IMR-90 (cell line): ENCODE data around the gene TRMT11. TPM values are rescaled to one million over a fixed set of nuclear protein-coding genes. Genes with fewer than 3 reads are reported as not detected.

ENCODE experiments used
- ATAC-seq: fragments of 200-7000 bp; cut with Tn5 transposase; 2 replicates; pipeline ENCODE4 v1.9.1; 2020; ENCODE audit warnings: low read depth, mild to moderate bottlenecking, moderate library complexity
- BruUV-seq: library from RNA; stranded (reverse); fragments of 400-500 nt; replicated peaks from 2 replicates; lab custom pipeline; 2021; lab: Mats Ljungman, UMichigan
- CTCF ChIA-PET: fragments of 300-600 bp; formaldehyde crosslinking; extraction: SDS; loops from one replicate; lab custom pipeline; 2021; ENCODE audit warnings: antibody characterized with exemption; lab: Yijun Ruan, JAX
- POLR2A ChIA-PET: fragments of 300-600 bp; sonication (Branson Sonifier 250); formaldehyde crosslinking; loops from one replicate; lab custom pipeline; 2022; ENCODE audit warnings: antibody characterized with exemption; ENCODE audit not compliant: unreplicated experiment; lab: Charles Lee
- DNase-seq: peaks from one replicate; pipeline ENCODE4 v3.0.0; 2013
- H2AFZ ChIP-seq: replicated peaks from 2 replicates; pipeline ENCODE3; 2013; ENCODE audit warnings: low read length, mild to moderate bottlenecking; ENCODE audit not compliant: poor library complexity
- H2AK5ac ChIP-seq: 2 replicates; pipeline ENCODE4 v1.6.1; 2013; ENCODE audit warnings: low read depth, low read length, inconsistent platforms
- H2AK9ac ChIP-seq: replicated peaks from 2 replicates; pipeline ENCODE3; 2013; ENCODE audit warnings: mild to moderate bottlenecking, low read depth, low read length, moderate library complexity; ENCODE audit not compliant: poor library complexity
- H2BK120ac ChIP-seq: 2 replicates; pipeline ENCODE4 v1.6.1; 2013; ENCODE audit warnings: low read depth, low read length, inconsistent platforms
- H2BK15ac ChIP-seq: 3 replicates; pipeline ENCODE4 v1.6.1; 2013; ENCODE audit warnings: low read depth, low read length, inconsistent platforms
- H2BK20ac ChIP-seq: 2 replicates; pipeline ENCODE4 v1.6.1; 2013; ENCODE audit warnings: low read depth, mild to moderate bottlenecking, inconsistent platforms, low read length, moderate library complexity
- H2BK5ac ChIP-seq: 2 replicates; pipeline ENCODE4 v1.6.1; 2013; ENCODE audit warnings: mild to moderate bottlenecking, low read depth, low read length, inconsistent platforms; ENCODE audit not compliant: poor library complexity, severe bottlenecking
- H3K14ac ChIP-seq: replicated peaks from 2 replicates; pipeline ENCODE4 v1.6.1; 2013; ENCODE audit warnings: low read depth, low read length, inconsistent platforms
- H3K18ac ChIP-seq: 2 replicates; pipeline ENCODE4 v1.6.1; 2013; ENCODE audit warnings: low read depth, low read length, control low read depth
- H3K23ac ChIP-seq: 2 replicates; pipeline ENCODE4 v1.6.1; 2013; ENCODE audit warnings: low read depth, low read length, inconsistent platforms
- H3K27ac ChIP-seq: 2 replicates; pipeline ENCODE4 v1.5.1; 2013; ENCODE audit warnings: mild to moderate bottlenecking, control low read depth, low read length; ENCODE audit not compliant: insufficient read depth
- H3K27me3 ChIP-seq: 2 replicates; pipeline ENCODE4 v1.6.1; 2013; ENCODE audit warnings: low read length; ENCODE audit not compliant: control insufficient read depth, insufficient read depth
- H3K36me3 ChIP-seq: 2 replicates; pipeline ENCODE4 v1.6.1; 2013; ENCODE audit warnings: low read length, mixed read lengths; ENCODE audit not compliant: control insufficient read depth, insufficient read depth
- H3K4ac ChIP-seq: 2 replicates; pipeline ENCODE4 v1.6.1; 2013; ENCODE audit warnings: low read depth, low read length, inconsistent platforms
- H3K4me1 ChIP-seq: 2 replicates; pipeline ENCODE4 v1.6.1; 2013; ENCODE audit warnings: low read length, mixed read lengths; ENCODE audit not compliant: control insufficient read depth, insufficient read depth
- H3K4me2 ChIP-seq: 2 replicates; pipeline ENCODE4 v1.6.1; 2013; ENCODE audit warnings: low read depth, mild to moderate bottlenecking, control low read depth, low read length, moderate library complexity
- H3K4me3 ChIP-seq: 2 replicates; pipeline ENCODE4 v1.5.1; 2013; ENCODE audit warnings: low read depth, mild to moderate bottlenecking, control low read depth, low read length, moderate library complexity; ENCODE audit not compliant: insufficient read depth
- H3K56ac ChIP-seq: 2 replicates; pipeline ENCODE4 v1.6.1; 2013; ENCODE audit warnings: low read length, inconsistent platforms; ENCODE audit not compliant: insufficient read depth; ENCODE audit errors: extremely low read depth
- H3K79me1 ChIP-seq, 2 experiments: 2 replicates each; pipeline ENCODE4 v1.6.1; 2013; ENCODE audit warnings: low read length in 2 of 2, inconsistent platforms in 1 of 2, low read depth in 1 of 2
- H3K9ac ChIP-seq: 2 replicates; pipeline ENCODE4 v1.6.1; 2013; ENCODE audit warnings: low read depth, low read length, control low read depth
- H3K9me1 ChIP-seq: 2 replicates; pipeline ENCODE4 v1.6.1; 2013; ENCODE audit warnings: low read length, inconsistent platforms; ENCODE audit not compliant: insufficient read depth
- H3K9me3 ChIP-seq: 2 replicates; pipeline ENCODE4 v1.6.1; 2013; ENCODE audit warnings: low read length; ENCODE audit not compliant: control insufficient read depth, insufficient read depth
- H4K20me1 ChIP-seq: 2 replicates; pipeline ENCODE4 v1.6.1; 2013; ENCODE audit warnings: low read length, inconsistent platforms; ENCODE audit not compliant: insufficient read depth
- H4K5ac ChIP-seq: 2 replicates; pipeline ENCODE4 v1.6.1; 2013; ENCODE audit warnings: mild to moderate bottlenecking, low read depth, low read length, control low read depth
- H4K8ac ChIP-seq, 2 experiments: 2 replicates each; pipeline ENCODE4 v1.6.1; 2013; ENCODE audit warnings: low read depth in 2 of 2, low read length in 2 of 2, control low read depth in 1 of 2, inconsistent platforms in 1 of 2
- H4K91ac ChIP-seq: 2 replicates; pipeline ENCODE4 v1.6.1; 2013; ENCODE audit warnings: low read depth, low read length, inconsistent platforms; ENCODE audit not compliant: insufficient read depth
- BHLHE40 ChIP-seq: fragments of 150-350 bp; IDR thresholded peaks from 2 replicates; pipeline ENCODE4 v1.6.1; 2016; ENCODE audit warnings: mild to moderate bottlenecking, low read depth, low read length
- CEBPB ChIP-seq: IDR thresholded peaks from 2 replicates; pipeline ENCODE4 v1.6.1; 2012; ENCODE audit warnings: low read depth, low read length, improper control_type of control experiment
- CHD1 ChIP-seq: IDR thresholded peaks from 2 replicates; pipeline ENCODE4 v1.6.1; 2012; ENCODE audit warnings: low read depth, low read length, improper control_type of control experiment
- FOS ChIP-seq: fragments of 150-350 bp; IDR thresholded peaks from 2 replicates; pipeline ENCODE4 v1.6.1; 2016; ENCODE audit warnings: low read depth, low read length
- MAFK ChIP-seq: IDR thresholded peaks from 2 replicates; pipeline ENCODE4 v1.6.1; 2012; ENCODE audit warnings: low read depth, low read length, improper control_type of control experiment
- MAZ ChIP-seq: IDR thresholded peaks from 2 replicates; pipeline ENCODE4 v1.6.1; 2012; ENCODE audit warnings: low read depth, mild to moderate bottlenecking, low read length, improper control_type of control experiment, moderate library complexity, borderline replicate concordance
- MXI1 ChIP-seq: IDR thresholded peaks from 2 replicates; pipeline ENCODE4 v1.6.1; 2012; ENCODE audit warnings: low read depth, mild to moderate bottlenecking, low read length, moderate library complexity, borderline replicate concordance
- NFE2L2 ChIP-seq: fragments of 150-350 bp; IDR thresholded peaks from 2 replicates; pipeline ENCODE4 v1.6.1; 2016; ENCODE audit warnings: low read depth, mild to moderate bottlenecking, low read length
- POLR2A ChIP-seq: IDR thresholded peaks from 2 replicates; pipeline ENCODE4 v1.6.1; 2012; ENCODE audit warnings: mild to moderate bottlenecking, low read depth, low read length
- RAD21 ChIP-seq: IDR thresholded peaks from 2 replicates; pipeline ENCODE4 v1.6.1; 2012; ENCODE audit warnings: low read length, improper control_type of control experiment
- RCOR1 ChIP-seq: IDR thresholded peaks from 2 replicates; pipeline ENCODE4 v1.6.1; 2012; ENCODE audit warnings: mild to moderate bottlenecking, low read length, improper control_type of control experiment; ENCODE audit not compliant: insufficient replicate concordance
- RFX5 ChIP-seq: IDR thresholded peaks from 2 replicates; pipeline ENCODE4 v1.8.0; 2012; ENCODE audit warnings: low read depth, mild to moderate bottlenecking, low read length, moderate library complexity
- SMC3 ChIP-seq: fragments of 150-350 bp; IDR thresholded peaks from 2 replicates; pipeline ENCODE4 v1.6.1; 2016; ENCODE audit warnings: low read depth, mild to moderate bottlenecking, antibody characterized with exemption, low read length, moderate library complexity
- WGBS, 2 experiments: methylation state at CpG; one replicate each; pipeline versions ENCODE4 v1.1.5 to v1.1.7; 2013; ENCODE audit warnings: missing lambda C conversion rate in 2 of 2; ENCODE audit not compliant: insufficient read length in 1 of 2; ENCODE audit errors: extremely low coverage in 2 of 2; 5-methylcytosine and 5-hydroxymethylcytosine counted together
- dilution Hi-C: fragments of 300-500 bp; cut with HindIII; formaldehyde crosslinking; loops from one replicate; pipeline ENCODE4 v1.14.3; 2018; ENCODE audit warnings: low sequenced_read_pairs; ENCODE audit not compliant: unreplicated experiment
- in situ Hi-C: fragments of 300-500 bp; cut with MboI; formaldehyde crosslinking; loops from 3 replicates; pipeline ENCODE4 v1.14.3; 2019; ENCODE audit warnings: low sequenced_read_pairs, inconsistent platforms, mixed read lengths
- intact Hi-C: fragments of 100-400 bp; cut with micrococcal nuclease; formaldehyde crosslinking; loops from 2 replicates; pipeline ENCODE4 v1.10.0; 2022
- polyA plus RNA-seq, 3 experiments: library from polyadenylated mRNA; depleted of rRNA; stranded (reverse); fragments of >200 nt; gene quantifications; 2 replicates each; pipeline ENCODE4 v1.2.3, GENCODE V29; 2012; ENCODE audit warnings: low replicate concordance in 1 of 3
- total RNA-seq: library from RNA; depleted of rRNA; stranded (reverse); fragments of >200 nt; gene quantifications from 2 replicates; pipeline ENCODE4 v1.2.3, GENCODE V29; 2012
- TF ChIP-seq, protein P1 (sequence below): fragments of 150-350 bp; IDR thresholded peaks from 2 replicates; pipeline ENCODE4 v1.6.1; 2016; ENCODE audit warnings: low read depth, mild to moderate bottlenecking, low read length, moderate library complexity, borderline replicate concordance
- TF ChIP-seq, protein P2 (sequence below): fragments of 150-350 bp; IDR thresholded peaks from 2 replicates; pipeline ENCODE4 v1.6.1; 2017; ENCODE audit warnings: mild to moderate bottlenecking, antibody characterized with exemption, low read length, low read depth
- TF ChIP-seq, protein P3 (sequence below): conservative IDR thresholded peaks from 2 replicates; pipeline ENCODE4 v1.5.1; 2012; ENCODE audit warnings: mild to moderate bottlenecking, low read depth, low read length, improper control_type of control experiment

Gene TRMT11
- total and polyA plus RNA-seq, 2 of the 4 experiments (the other 2 are of a cell fraction): 14.3 to 19.0 TPM

DNA sequence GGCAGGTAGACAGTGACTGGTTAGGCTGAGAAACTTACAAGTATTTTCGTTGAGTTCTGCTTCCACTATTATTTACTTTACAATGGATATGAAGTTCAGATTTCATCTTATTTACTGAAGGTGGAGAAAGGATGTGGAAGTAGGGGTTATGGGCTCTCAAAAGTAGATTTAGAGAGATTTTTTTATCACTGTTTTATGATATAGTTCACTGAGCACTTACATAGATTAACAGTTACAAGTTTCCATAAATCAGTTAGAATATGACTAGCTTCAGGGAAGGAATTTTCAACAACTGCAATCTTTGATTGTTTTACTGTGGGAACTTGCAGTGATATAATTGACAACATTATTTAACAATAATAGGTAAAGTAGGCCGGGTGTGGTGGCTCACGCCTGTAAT lies 7.2 kb upstream of the TRMT11 start:
- Histone ChIP-seq H3K4ac (no peak overlapping the region), H4K5ac (no peak overlapping the region), H2BK15ac (no peak overlapping the region), H2AFZ (no peak overlapping the region), H3K4me1 (peaks cover 7% of the 10 kb centered on the region), H3K14ac (no peak overlapping the region), H3K27ac (no peak overlapping the region), H3K18ac (no peak overlapping the region), H2BK5ac (no peak overlapping the region), H4K91ac (no peak overlapping the region), H3K9me1 (0 out of 2 replicates have a peak, but pooled peaks cover 2% of the 10 kb centered on the region), H3K9ac (no peak overlapping the region), H2AK9ac (no peak overlapping the region), H2BK120ac (no peak overlapping the region), H3K36me3 (no peaks in the 10 kb centered on the region), H4K8ac (no peak overlapping the region), H2AK5ac (no peak overlapping the region), H2BK20ac (no peak overlapping the region), H3K79me1 (no peaks in the 10 kb centered on the region), H4K20me1 (no peaks in the 10 kb centered on the region), H3K4me2 (no peak overlapping the region), H3K4me3 (no peak overlapping the region), H3K56ac (no peak overlapping the region), H3K9me3 (no peaks in the 10 kb centered on the region), H3K23ac (no peak overlapping the region), H3K27me3 (no peaks in the 10 kb centered on the region)
- ChIA-PET CTCF (no interaction called here), POLR2A (no interaction called here)
- in situ Hi-C loops (loop anchor here (10.0 kb wide), 1 partner anchor 664 kb away; no protein-coding TSS in a partner anchor), dilution Hi-C loops (no loop called here), intact Hi-C loops (no loop called here)
- TF ChIP-seq RAD21 (no peak), SMC3 (no peak), MXI1 (no peak), RCOR1 (no peak), MAZ (no peak), BHLHE40 (no peak), RFX5 (no peak), CHD1 (no peak), FOS (no peak), CEBPB (no peak), NFE2L2 (no peak), POLR2A (no peak), MAFK (no peak)
- TF ChIP-seq, protein P1, sequence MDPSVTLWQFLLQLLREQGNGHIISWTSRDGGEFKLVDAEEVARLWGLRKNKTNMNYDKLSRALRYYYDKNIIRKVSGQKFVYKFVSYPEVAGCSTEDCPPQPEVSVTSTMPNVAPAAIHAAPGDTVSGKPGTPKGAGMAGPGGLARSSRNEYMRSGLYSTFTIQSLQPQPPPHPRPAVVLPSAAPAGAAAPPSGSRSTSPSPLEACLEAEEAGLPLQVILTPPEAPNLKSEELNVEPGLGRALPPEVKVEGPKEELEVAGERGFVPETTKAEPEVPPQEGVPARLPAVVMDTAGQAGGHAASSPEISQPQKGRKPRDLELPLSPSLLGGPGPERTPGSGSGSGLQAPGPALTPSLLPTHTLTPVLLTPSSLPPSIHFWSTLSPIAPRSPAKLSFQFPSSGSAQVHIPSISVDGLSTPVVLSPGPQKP: no peak
- TF ChIP-seq, protein P2, sequence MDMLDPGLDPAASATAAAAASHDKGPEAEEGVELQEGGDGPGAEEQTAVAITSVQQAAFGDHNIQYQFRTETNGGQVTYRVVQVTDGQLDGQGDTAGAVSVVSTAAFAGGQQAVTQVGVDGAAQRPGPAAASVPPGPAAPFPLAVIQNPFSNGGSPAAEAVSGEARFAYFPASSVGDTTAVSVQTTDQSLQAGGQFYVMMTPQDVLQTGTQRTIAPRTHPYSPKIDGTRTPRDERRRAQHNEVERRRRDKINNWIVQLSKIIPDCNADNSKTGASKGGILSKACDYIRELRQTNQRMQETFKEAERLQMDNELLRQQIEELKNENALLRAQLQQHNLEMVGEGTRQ: no peak
- TF ChIP-seq, protein P3, sequence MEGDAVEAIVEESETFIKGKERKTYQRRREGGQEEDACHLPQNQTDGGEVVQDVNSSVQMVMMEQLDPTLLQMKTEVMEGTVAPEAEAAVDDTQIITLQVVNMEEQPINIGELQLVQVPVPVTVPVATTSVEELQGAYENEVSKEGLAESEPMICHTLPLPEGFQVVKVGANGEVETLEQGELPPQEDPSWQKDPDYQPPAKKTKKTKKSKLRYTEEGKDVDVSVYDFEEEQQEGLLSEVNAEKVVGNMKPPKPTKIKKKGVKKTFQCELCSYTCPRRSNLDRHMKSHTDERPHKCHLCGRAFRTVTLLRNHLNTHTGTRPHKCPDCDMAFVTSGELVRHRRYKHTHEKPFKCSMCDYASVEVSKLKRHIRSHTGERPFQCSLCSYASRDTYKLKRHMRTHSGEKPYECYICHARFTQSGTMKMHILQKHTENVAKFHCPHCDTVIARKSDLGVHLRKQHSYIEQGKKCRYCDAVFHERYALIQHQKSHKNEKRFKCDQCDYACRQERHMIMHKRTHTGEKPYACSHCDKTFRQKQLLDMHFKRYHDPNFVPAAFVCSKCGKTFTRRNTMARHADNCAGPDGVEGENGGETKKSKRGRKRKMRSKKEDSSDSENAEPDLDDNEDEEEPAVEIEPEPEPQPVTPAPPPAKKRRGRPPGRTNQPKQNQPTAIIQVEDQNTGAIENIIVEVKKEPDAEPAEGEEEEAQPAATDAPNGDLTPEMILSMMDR: no peak
- DNase-seq (no peak), ATAC-seq (no peak)
- WGBS, 2 experiments: no CpG with 5 or more reads among the region's 3 CpGs
- BruUV-seq: no TSS peak
